SK-N-MC (cell line): ENCODE data around the gene DYNC1I1.

Experiments
- FOXP2 ChIP-seq: optimal IDR thresholded peaks from 2 replicates; pipeline ENCODE3; 2011; ENCODE audit warnings: mild to moderate bottlenecking, moderate library complexity; ENCODE audit not compliant: insufficient read depth; ENCODE audit errors: extremely low read length, control extremely low read depth
- POLR2AphosphoS5 ChIP-seq: IDR thresholded peaks from 2 replicates; pipeline ENCODE4 v1.6.1; 2012; ENCODE audit warnings: mild to moderate bottlenecking, low read depth, low read length, borderline replicate concordance

- TF ChIP-seq FOXP2: no peak
- TF ChIP-seq POLR2AphosphoS5: no peak
Observed at GRCh38 chr7:96069401-96069800, 297.0 kb downstream of the DYNC1I1 start.
